Umbilical cord (tissue), 2 donors: ENCODE results near the gene EGFL7. TPM values are rescaled to one million over a fixed set of nuclear protein-coding genes. Genes with fewer than 3 reads are reported as not detected.

ENCODE experiments used
- DNase-seq: peaks from one replicate; pipeline ENCODE4 v3.0.0-alpha.2; 2015; ENCODE audit warnings: low spot score
- total RNA-seq: library from RNA; depleted of rRNA; stranded (reverse); fragments of >200 nt; gene quantifications from one replicate; pipeline ENCODE4 v1.2.3, GENCODE V29; 2014; ENCODE audit warnings: low replicate concordance; ENCODE audit not compliant: insufficient read depth

The EGFL7 gene
- 49.4 TPM for total RNA-seq

DNA sequence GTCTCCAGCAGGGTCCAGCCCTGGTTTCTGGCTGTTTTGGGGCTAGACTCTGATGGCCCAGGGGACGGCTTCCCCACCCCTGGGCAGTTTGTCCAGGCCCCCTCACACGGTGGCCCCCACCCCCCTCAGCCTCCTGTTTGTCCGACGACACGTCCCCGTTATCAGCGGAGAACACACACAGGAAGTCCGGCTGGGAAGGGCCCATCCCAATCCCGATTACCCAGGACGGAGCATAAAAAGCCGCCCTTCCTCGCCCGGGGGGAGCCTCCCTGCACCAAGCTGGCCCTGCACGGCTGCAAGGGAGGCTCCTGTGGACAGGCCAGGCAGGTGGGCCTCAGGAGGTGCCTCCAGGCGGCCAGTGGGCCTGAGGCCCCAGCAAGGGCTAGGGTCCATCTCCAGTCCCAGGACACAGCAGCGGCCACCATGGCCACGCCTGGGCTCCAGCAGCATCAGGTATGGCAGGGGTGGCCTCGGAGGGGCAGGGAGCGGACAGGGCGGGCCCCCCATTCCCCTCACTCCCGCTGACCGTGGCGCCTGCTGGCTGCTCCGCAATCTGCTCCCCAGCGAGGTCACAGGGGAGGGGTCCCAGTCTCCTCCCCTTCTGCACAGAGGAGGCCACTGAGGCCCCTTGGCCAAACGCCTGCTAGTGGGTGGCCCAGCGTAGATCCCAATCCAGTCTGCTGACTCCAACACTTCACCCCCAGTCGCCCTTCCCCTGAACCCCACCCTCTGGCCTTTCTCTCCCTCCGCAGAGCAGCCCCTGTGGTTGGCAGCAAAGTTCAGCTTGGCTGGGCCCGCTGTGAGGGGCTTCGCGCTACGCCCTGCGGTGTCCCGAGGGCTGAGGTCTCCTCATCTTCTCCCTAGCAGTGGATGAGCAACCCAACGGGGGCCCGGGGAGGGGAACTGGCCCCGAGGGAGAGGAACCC, at the start of gene EGFL7:
Gene EGFL7 (plus strand): TSS at position 261 of the 926 bp plus-strand sequence. CDS start 5,367 bp downstream, outside the sequence.
- DNase-seq, result peak; percentile 55

DNA sequence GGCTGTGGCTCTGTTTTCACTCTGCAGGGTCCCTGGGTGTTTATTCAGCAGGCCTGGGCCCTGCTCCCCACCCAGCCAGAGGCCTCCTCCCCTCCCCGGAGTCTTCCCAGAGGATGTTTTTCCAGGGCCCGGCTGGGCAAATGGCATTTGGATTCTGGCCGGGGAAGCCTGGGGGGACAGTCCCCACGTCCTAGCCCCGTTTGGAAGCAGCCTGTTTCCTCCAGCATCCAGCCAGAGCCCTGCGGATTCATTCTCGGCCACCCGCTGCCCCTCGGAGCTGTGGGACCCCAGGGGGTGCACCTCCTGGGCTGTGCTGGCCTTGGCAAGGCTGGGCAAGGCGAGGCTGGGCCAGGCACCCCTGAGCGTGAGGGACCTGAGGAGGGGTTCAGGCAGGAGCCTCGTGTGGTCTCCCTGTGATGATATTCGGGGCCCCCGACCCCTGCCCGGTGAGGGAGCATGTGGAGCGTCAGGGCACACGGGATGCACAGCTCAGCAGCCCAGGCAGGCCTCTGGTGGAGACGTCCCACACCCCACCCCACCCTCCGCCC, 48.8 kb upstream of the EGFL7 start:
- DNase-seq, result no peak

DNA sequence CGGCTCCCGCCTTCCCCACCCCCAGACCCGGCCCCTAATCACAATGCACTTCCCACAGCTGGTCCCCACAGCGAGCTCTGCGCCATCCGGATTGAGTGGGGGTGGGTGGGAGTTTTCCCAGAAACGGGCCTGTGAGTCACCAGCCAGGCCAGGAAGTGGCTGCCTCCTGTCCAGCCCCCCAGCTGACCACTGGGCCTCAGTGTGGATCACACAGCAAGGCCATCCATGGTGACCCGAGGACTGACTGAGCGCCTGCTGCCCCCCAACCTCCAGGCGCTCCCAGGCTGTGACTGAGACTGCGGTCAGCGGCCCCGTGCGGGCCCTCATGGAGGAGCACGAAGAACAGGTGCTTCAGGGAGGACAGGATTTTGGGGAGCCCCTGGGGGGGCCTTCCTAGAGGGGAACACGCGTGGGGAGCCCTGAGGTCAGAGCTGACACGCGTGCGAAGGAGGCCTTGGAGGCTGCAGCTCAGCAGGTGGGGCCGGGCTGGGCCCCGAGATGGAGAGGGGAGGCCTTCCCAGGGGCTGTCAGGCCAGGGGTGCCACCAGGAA, 48.3 kb upstream of the EGFL7 start:
- no peak for DNase-seq

DNA sequence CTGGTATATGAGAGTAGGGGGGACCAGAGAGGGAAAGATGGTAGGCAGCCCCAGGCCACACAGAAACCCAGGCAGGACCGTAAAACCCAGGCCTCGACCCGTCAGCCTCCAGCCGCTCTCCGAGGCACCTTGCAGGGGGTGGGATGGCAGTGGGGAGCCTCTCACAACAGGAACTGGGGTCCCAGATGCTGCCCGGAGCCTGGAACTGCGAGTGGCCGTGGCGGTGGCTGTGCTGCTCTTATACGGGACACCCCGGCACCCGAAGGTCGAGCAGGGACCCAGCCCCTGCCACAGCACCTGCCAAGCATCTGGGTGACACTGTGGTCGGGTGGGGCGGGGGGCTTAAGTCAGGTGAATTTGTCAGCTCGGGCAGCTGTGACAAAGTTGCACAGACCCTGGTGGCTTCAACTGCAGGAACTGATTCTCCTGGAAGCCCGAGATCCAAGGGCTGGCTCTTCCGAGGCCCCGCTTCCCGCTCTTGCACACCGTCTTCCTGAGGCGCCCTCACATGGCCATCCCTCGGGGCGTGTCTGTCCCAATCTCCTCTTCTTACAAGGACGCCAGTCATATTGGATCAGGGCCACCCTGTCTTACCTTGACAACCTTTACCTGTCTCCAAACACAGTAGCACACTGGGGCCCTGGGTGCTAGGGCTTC, 47.6 kb upstream of the EGFL7 start:
- no peak for DNase-seq

DNA sequence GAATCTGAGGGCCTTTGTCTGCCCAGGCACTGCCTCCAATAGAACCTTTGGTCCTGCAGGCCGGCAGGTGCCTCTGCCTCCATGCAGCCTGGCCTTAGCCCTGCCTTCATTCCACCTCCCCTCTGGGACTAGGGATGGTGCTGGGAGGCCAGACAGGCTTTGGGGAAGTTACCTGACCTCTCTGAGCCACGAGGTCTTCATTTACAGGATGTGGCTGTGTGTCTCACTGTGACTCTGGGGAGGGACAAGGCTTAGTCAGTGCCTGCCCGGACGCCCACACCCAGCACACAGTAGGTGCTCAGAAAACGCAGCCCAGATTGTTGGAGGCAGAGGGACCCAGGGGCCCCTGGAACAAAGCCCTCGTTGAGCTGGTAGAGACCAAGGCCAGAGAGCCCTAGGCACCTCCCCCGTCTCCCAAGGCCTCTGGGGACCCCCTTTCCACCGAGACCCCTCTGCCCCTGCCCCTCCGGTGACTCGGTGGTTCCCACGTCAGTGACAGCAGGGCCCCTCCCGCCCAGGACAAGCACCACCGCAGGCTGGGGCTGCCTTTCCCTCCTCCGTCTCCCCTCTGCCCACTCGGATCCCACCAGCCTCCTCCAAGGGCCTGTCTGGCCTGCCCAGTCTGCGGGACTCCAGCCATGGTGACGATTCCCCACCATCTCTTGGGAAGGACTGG, 46.9 kb upstream of the EGFL7 start:
- DNase-seq, result no peak

DNA sequence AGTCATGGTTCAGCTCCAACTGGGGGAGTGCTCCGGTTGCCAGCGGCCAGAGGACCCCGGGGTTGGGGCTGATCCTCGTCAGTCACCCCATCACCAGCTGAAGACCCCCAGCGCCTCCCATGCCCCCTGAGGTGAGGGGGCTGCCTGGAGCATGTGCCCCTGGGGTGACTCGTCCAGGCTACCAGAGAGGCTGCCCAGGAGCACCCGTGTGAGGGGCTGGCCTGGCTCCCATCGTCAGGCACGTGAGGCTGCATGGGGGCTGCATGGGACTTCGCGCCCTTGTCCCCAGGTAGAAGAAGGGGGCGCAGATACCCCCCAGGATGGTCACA, 46.4 kb upstream of the EGFL7 start:
- DNase-seq, result no peak

DNA sequence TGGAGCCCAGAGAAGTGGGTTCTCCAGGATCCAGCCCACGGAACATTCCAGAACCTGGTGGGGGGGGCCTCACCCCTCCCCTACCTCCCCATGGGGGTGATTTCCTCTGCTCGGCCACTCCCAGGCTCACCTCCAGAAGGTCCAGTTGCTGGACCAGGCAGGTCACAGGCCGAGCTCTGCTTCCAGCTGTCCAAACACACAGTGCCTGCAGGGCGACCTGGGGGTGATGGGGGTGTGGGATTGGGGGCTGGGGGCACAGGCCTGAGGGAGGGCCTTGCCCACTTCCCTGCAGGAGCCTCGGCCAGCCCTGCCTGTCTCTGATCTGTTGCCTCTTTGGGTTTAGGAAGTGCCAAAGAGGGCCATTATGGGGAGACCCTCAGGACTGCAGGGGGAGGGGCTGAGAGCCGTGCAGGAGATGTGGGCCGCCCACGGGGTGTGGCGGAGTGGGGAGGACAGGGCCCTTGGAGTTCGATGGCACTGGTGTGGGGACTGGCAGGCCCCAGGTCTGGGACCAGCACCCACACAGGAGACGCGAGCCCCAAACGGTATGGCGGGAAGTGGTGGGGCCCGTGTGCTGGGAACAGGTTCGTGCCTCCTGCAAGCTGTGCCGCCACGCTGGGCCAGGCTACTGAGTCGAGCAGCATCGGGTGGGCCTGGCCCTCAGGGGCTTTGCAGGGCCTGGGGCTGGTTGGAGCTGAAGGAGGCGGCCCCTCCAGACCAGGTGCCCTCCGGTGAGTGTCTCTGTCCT, 45.6 kb upstream of the EGFL7 start:
- DNase-seq, result no peak

DNA sequence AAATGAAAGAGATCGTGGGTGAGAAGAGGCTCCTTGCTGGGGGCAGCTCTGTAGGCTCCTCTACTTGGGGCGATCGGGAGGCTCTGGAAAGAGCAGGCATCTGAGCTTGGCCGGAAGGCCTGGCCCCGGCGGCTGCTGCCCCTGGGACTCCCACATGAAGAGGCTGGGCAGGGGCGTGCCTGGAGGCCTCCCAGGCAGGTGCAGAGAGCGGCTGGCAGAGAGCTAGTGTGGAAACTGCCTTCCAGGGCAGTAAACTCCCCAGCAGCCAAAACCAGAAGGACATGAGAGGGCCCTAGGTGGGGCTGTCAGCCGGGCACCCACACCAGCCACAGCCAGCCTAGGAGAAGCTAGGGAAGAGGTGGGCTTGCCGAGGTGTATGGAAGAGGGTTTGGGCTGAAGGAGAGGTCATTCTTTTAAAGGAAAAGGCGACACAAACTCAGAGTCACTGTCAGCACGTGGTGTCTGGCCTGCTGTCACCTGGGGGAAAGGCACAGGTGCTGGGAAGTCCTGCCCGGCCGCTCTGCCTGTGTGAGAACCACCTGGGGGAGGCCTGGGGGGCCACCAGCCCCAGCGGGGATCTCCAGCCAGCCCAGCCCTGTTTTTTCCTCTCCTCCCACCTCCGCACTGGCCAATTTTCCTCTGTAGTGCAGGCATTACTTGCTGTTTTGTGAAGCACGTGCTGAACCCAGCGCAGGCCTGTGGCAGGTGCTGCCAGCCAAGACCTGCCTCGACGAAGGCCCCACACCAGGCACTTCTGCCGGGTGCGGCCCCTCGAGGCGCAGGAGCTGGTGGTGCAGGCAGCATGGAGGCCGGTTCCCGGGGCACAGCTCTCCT, 44.8 kb upstream of the EGFL7 start:
- no peak for DNase-seq

DNA sequence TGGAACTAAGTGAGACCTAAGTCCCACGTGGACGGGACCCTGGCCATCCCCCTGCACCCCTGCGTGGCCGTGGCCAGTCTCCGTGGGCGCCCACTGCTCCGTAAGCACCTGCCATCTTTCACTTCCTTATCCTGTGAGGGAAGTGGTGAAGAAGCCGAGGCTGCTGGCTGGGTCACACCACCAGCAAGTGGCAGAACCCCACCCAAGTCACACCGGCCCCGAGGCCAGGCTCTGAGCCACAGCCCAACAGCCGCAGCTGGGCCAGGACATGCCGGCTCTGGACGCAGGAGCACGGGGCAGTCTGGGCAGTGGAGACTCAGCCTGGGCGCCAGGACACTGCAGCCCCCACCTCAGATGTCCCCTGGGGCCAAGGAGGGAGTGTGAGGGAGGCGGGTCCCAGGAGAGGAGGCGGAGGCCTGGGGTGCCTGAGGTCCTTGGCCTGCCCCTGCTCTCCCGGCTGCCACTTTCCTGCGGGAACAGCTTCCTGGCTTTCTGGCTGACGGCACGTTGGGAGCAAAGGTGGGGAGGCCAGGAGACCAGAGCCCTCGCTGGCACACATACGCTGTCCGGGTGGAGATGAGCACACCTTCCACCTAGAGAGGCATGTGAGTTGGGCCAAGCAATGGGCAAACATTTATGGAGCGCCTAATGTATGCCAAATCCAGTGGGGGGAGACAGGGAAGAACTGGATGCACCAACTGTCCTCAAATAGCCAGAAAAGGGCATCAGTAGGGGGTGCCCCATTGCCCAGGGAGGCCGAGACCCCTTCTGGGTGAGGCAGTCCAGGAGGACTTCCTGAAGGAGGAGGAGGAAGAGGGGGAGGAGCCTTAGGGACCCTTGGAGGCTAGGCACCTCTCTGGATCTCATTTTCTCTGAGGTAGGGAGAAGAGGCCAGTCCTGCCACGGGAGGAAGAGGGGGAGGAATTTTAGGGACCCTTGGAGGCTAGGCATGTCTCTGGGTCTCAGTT, 43.9 kb upstream of the EGFL7 start:
- no peak for DNase-seq

DNA sequence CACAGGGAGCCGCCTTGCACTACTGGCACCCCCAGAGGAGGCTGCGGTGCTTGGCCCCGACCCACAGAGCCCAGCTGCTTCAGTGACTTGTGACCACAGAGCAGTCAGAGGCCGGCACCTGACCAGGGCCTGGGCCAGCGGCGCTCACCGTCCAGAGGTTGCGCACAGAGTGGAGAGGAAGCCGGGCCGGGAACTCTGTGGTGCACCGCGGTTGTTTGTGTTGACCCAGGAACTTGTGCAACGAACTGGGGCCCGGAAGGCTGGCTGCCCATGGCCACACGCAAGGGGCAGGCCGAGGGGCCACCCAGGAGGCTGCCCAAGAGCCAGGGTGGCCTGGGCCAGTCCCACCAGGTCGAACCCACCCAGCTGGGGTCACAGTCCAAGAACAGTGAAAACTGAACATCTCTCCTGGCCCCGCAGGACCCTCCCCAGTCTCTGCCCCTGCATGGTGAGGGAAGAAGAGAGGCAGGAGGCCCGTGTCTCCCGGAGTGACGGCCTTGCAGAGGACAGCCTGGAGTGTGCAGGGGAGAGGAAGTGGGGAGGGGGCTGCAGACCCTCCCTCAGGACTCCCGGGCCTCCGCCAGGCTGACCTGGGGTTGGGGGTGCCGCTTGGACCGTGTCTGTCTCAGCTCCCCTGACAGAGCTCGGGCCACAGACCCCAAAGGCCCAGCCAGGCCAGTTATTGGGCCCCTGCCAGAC, 42.8 kb upstream of the EGFL7 start:
- no peak for DNase-seq

DNA sequence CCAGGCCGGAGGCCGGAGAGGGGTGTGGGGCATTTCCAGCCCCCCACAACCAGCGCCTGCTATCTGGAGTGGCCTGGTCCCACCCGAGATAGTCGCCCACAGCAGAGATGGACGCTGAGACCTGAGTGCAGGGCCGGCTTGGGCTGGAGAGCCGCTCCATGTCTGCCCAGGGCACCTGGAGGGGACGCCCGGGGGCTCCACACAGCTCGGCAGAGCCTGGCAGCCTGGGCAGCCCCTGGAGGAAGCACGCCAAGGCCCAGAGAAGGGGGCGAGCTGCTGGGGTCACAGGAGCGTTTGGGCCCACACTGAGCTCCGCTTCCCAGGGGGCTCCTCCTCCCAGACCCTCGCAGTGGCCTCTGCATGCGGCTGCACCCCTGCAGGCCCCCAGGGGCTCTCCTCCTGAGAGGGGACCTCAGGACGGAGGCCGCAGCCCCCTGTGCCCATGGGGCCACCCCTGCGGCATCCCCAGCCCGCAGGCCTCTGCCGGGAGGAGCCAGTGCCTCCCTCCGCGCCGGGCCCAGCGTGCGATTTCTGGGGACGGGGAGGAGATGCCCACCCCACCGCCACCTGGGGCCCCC, 42.2 kb upstream of the EGFL7 start:
- DNase-seq, result no peak

DNA sequence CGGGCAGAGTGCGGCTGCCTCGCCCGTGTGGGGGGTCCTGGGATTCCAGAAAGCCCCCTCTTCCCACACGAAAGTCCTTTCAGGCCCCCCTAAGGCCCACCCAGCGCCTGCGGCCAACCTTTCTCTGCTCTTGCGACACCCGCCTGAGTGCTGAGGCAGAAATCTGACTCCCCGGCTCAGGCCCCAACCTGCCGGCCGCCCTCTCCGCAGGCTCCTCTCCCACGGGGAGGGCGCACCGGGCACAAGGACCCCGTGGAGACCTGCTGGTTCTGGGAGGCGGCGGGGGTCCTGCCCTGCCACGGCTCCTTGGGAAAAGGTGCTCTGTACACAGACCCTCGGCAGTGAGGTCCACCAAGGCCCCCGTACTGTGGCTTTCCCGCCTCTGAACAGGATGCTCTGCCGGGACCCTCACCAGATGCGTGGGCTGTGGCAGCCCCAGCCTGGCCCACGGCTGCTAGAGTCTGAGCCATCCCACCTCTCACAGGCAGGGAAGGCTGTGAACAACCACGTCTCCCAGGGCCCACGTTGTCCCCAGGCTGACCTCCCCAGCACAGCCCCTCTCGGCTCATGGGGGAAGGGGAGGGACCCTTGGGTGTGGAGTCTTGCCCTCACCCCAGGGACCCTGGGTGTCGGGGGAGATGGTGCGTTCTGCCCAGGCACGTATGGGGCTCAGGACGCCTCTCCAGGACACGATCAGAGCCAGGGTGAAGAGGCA, 41.5 kb upstream of the EGFL7 start:
- peak; percentile 62 for DNase-seq

DNA sequence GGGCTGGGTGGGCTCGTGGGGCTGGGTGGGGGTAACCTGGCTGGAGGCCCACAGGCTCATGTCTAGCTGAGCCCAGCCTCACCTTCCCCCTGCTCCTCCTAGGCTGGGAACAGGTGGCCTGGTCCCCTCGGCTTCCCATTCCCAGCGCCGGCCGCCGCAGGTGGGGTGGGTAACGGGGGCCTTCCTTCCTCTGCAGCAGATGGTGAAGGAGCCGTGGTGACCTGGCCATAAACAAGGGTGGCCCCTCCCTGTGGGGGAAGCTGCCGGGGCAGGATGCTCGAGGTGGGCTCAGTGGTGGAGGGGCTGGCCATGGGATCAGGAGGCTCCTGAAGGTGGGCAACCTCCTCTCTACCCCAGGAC, 41.0 kb upstream of the EGFL7 start:
- no peak for DNase-seq

DNA sequence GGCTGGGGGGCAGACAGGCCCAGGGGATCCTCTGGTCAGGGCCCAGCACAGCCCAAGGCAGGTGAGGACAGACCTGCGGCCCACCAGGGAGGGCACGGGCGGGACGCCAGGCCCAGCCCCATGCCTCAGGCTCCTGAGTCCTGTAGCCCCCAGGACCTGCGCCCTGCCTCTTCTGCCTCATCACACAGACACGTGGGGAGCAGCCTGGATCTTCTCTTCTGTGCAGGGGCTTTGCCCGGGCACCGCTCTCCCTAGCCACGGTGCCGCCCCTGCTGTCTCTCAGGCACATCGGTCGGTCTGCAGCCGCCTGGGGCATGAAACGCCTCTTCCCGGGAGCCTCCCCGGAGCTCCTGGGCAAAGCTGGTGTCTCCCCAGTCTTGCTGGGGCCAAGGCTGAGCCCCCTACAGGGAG, 40.2 kb upstream of the EGFL7 start:
- no peak for DNase-seq

DNA sequence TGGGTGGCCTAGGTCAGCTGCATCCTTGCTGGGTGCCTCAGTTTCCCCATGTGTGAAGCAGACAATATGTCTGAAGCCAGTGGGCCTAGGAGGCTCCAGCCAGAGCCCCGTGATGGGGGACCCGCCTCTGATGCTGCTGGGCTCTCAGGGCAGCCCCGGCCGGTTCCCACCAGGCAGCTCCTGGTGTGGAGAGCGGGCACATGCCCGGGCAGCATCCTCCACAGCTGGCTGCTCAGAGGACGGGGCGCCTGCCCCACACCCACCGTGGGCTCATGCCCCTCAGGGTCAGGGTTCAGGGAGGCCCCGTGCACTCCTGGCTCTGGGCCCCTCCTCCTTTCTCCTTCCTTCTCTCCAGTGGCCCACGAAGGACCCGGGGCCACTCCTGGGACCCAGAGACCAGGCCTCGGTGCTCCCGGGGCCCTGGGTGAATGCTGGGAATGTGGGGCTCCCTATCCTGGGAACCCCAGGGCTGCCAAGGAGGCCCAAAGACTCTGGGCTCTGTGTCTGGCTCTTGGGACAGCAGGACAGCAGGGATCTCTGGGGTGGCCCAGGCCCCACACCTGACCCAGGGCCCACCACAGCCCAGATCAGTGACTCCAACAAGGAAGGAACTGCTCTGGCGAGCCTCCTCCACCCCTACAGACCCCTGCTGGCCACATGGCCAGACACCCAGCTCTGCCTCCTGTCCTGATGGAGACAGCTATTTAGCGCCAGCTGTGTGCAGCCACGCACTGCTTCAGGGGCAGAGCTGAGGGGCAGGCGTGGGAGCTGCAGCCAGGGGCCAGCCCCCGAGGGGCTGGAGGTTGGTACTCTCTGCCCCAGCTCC, 39.5 kb upstream of the EGFL7 start:
- DNase-seq, result no peak

DNA sequence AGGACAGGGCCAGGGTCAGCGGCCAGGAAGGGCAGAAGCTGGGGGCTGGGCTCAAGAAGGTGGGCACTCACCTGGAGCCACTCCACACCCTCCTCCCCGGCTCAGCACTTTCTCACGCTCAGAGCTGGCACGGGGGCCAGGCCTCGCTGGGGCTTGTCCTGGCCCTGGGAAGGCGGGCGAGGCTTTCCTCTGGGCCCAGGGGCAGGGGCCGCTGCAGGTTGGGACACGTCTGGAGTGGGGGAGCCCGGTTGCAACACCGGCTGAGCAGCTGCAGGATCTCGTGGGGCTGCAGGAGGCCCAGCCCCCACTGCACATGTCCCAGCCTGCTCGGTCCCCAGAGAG, 38.9 kb upstream of the EGFL7 start:
- peak; percentile 75 for DNase-seq
